HG02759 (cell line): ENCODE results near the gene LAMB1.
"Not testable (repeated sequence)": the region's sequence is repeated elsewhere in the genome, so short reads cannot be mapped to it uniquely, and the experiment has no call there.

ENCODE experiments used
- ATAC-seq: cut with Tn5 transposase; IDR thresholded peaks from one replicate; pipeline ENCODE4 v1.9.1; 2021; ENCODE audit warnings: mild to moderate bottlenecking, moderate library complexity; ENCODE audit not compliant: unreplicated experiment

LAMB1 gene

DNA sequence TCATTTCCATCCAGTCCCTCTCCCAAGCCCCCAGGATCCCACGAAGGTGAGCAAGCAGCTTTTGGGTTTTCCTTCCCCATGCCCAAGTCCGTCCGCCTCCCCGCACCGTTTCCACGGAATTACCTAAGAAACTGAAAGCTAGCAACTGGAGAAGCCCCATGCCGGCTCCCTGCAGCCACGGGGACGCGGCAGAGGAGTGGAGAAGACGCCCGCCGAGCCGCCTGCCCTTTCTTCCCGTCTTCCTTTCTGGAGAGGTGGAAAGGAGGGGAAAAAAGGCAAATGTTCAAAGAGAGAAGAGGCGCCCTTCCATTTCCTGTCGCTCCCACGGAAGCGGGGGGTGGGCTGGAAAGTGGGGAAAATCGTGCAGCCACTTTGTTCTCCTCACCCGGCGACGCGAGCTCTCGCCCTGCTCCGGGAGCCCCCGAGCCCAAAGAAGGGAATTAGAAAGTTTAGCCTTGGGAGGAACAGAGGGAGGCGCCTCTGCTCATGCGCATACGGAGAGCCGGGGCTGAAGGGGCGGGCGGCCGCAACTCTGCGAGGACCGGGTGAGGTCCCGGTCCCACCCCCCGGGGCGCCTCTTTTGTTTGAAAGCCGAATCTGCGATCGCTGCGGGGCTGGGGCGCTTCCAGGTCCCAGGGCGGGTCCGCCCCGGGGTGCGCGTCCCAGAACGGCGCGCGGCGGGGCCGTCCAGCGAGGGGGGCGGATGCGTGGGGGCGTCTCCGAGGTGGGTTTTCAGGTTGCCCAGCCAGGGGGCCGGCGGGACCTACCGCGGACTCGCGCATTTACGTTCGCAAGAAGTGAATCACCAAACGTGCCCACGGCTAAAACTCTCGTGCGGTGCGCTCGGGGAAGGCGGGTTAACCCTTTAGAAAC lies at the start of gene LAMB1:
LAMB1 (minus strand) TSS at position 436 of the 873 bp plus-strand sequence; CDS start at position 160, 276 bp downstream.
- ATAC-seq, result peak; percentile 38

DNA sequence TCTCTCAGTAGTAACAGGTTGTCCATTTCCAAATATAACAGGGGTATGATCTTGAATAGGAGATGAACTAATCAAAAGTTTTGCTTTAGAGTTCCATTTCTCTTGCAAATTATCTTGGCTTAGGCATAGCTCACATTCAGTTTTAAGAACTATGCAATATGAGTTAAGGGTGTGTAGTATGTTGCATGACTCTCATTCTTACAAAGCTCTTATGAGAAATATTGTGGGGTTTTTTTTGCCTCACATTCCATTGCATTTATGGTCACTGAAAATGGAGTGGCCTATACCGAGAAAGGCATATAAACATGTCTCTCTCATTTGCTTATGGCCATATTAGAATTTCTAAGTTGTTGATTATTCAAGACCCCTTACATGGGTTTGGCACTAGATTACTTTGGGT lies 48.5 kb upstream of the LAMB1 start:
- no peak for ATAC-seq

DNA sequence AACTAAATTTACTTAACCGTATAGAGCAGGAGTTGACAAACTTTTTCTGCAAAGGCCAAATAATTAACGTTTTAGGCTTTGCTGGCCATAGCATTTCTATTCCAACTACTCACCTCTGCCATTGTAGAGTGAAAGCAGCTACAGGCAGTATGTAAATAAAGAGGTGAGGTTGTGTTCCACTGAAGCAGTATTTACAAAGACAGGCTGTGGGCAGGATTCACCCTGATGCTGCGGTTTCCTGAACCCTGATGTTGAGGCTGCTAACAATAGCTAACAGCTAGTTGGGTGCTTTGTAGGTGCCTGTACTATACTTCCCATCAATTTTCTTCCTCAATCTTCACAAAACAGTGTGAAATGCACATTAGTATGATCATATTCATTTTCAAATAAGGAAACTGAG lies 47.0 kb upstream of the LAMB1 start:
- ATAC-seq, result peak; percentile 82

DNA sequence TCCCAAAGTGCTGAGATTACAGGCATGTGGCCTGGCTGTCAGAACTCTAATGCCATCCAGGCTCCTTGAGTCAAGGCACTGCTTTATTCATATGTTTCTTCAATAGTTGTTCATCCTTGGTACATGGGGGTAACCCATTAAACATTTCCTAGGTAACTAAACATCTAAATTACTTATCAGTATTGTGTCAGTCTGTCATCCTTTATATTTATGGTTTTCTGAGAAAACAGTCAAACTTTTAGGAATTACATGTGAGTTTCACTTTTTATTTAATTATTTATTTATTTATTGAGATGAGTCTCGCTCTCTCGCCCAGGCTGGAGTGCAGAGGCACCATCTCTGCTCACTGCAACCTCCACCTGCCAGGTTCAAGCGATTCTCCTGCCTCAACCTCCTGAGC lies 45.5 kb upstream of the LAMB1 start:
- no peak for ATAC-seq

DNA sequence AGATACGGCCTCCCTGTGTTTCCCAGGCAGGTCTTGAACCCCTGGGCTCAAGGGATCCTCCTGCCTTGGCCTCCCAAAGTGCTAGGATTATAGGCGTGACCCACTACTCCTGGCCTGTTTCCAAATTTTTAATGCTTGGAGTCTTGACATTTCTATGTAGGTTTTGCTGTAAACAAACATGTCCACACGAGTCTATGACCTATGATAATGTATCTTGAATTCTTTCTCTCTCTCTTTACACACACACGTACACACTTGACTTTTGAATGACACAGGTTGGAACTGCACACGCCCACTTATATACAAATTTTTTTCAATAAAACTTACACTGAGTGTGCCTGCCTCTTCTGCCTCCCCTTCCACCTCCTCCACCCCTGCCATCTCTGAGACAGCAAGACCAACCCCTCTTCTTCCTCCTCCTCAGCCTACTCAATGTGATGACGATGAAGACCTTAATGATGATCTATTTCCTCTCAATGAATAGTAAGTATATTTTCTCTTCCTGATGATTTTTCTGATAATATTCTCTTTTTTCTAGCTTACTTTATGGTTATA lies 44.1 kb upstream of the LAMB1 start:
- no peak for ATAC-seq

DNA sequence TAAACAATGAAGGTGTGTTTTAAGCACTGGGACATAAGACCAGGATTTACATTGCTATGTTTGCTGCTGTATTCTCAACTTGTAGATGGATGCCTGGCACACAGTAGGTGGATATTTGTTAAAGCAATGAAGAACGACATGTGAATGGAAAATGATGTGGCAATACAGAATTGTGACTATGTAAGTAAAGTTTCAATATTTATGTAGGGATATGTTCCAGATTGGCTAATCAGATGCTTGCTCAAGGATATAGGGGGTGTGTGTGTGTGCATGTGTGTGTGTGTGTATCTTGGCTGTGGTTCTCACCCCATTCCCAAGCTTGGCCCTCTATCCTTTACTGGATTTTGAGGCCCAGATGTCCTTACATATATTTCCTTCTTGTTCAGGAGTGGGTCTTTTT lies 42.7 kb upstream of the LAMB1 start:
- ATAC-seq, result no peak

DNA sequence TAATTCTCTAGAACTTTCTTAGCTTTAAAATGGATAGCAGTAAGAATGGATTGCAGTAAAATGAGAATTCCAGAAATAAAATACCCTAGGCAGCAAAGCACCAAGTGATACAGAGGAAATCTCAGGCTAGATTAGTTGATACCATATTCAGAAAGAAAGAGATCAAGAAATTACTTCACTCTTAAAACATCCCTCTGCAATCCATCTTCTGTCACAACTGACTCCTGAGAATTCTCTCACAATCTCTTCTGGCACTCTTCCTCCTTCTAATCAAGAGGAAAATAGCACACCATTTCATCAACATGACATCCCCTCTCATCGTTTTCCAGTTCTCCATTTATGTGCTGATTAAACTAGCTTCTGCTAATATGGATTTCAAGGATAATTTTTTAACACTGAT lies 42.2 kb upstream of the LAMB1 start:
- ATAC-seq, result no peak

DNA sequence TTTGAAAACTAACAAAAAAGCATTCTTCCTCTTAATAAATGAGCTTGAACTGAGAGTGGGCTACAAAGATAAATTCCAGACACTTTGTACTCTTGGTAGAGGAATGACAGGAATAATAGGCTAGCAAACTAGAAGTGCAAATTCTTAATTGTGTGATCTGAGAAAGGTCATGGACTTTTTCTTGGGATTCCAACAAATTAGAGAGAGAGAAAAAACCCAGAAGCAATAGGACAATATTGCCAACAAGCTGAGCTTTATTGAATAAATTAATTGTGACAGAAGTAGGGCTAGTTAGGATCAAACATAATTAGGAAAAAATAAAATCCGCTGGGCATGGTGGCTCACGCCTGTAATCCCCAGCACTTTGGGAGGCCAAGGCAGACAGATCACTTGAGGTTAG lies 41.4 kb upstream of the LAMB1 start:
- no peak for ATAC-seq

DNA sequence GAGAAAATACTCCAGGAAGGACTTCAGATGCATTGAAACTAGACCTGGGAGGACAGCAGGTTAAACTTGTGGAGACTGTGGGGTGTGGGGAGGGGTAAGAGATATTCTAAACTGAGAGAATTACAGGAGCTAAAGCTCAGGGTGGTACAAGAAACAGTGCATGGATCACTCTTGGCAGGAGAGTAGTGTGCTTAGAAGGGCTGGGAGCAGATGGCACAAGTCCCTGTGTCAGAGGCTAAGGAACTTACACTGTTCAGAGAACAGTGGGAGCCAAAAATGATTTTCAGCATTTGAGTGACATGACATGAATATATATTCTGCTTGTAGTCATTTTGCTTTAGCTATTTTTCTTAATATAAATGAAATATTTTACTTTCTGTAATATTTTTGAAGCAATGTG lies 36.0 kb upstream of the LAMB1 start:
- ATAC-seq, result no peak

DNA sequence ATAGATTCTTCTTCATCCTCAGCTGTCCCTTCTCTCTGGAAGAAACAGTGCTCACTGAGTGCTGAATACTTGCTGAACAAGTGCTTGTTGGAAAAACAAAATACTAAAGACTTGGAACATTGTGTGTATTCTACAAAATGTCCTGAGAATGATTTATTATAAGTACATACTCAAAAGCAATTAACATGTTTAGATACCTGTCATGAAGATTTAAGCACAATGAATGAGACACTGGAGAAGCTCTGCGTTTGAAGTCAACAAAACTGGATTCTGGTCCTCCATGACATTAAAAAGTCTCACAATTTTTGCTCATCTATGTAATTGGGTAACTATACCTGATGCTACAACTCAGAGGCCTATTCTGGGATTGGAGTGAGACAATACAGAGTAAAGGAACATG lies 34.8 kb upstream of the LAMB1 start:
- no peak for ATAC-seq

DNA sequence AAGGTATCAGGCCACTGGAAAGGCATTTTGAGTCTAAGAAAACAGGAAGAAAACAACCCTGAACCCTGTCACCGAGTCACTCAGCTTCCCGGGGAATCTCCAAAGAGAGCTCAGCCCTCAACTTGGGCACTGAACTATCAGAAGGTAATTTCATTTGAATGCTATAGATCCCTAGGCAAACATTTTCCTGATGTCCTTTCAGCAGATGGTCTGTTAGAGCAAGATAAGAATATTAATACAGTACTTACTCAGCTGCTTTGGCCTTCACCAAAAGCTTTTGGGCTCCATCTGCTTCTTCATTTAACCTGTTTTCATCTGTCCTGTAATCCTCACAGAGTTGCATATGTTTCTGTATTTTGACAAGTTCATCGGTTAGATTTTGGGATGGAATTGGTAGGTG lies 34.2 kb upstream of the LAMB1 start:
- no peak for ATAC-seq

DNA sequence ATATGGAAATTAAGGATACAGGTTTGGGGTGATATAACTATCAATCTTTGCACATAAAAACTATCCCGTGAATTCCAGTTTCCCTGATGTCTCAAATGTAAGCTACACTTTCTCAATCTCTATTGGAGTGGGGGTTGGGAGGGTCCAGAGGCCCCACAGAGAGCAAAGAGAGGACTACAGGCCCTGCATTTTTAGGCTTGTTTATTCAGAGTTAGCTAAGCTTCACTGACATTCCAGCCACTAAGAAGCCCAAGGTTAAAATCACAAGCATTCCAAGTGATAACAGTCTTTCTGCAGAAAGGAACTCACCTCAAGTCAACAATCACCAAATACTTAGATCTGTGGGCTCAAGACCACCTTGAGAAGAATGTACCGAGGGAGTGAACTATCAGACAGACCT lies 31.6 kb upstream of the LAMB1 start:
- no peak for ATAC-seq

DNA sequence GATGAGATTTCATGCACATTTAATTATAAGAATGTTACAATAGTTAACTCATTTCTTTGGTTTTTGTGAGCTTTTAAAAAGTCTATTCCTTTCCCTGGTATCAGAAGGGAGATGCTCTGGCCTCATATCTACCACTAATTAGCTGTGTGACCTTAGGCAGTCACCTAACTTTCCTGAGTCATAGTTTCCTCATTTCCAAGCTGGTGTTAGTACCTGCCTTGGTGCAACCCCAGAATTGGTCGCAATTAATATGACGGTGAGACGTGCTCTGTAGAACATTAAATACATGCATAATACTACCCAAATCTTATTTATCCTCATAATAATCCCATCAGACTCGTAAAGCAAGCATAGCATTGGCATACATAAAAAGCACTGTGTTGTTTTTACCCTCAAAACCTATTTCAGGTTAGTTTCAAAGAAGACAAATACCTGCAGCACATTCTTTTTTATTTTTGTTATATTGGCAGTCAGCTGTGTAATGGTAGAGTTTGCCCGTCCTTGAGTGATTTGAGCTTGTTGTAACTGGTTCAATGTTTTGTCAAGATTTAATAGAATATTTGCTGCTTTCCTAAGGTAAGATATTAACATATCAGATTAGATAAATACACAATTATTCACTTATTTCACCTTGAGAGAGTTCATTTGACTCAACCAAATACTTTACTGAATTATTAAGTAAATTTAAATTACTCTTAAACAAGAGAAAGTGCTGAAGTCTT lies 31.0 kb upstream of the LAMB1 start:
- no peak for ATAC-seq

DNA sequence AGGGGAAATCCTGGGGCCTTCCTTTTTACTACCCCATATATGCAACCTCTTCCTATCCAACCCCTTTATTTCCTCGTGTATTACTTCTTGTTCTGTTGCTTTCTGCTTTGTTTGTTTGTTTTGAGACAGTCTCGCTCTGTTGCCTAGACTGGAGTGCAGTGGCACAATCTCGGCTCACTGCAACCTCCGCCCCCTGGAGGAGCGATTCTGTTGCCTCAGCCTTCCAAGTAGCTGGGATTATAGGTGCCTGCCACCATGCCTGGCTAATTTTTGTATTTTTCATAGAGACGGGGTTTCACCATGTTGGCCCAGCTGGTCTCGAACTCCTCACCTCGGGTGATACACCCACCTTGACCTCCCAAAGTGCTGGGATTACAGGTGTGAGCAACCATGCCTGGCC lies 30.3 kb upstream of the LAMB1 start:
- not testable (repeated sequence) for ATAC-seq

DNA sequence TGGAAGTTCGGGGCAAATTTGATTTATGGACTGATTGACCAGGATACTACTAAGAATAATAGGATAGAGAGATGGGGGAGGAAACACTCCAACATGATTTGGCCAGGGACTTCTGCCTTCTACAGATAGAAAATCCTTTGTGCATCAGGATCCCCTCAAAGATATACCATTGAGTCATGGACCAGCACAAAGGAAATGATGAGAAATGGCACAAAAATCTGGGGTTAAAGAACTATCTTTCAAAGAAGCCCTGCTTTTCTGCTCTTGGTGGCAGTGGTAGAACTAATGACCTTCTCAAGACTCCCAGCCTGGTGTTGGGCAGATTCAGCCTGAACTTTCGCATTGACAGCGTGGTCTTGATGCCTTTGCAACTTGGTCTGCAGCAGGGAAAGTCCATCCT lies 27.6 kb upstream of the LAMB1 start:
- no peak for ATAC-seq

DNA sequence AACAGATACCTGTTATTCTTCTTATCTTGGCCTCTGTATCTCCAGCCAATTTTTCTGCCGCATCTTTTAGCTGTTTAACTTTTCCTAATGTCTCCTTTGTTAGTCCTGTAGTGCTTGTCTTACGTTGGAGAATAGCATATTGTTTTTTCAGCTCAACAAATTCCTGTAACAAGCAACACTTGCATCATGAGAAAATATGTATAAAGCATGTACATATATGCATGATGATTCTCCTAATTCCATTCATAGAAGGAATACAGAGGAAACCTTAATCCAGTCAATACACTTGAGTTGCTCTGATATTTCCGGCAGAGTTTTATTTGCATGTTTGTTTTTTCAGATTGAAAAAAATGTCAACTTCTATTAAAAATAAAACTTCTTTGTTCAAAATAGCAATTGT lies 26.1 kb upstream of the LAMB1 start:
- ATAC-seq, result no peak

DNA sequence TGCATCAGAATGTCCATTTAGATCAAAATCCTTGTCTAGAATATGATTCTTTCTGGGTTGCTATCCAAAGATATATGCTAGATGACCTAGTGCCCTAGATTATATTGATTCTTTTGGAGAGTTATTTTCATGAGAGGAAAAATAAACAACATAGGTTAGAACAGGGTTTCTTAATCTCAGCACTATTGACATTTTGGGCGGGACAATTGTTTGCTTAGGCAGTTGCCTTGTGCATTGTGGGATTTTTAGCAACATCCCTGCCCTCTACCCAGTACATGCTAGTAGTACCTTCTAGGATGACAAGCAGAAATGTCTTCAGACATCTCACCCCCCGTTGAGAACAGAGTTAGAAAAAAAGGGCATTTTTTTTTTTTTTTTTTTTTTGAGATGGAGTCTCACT lies 25.1 kb upstream of the LAMB1 start:
- ATAC-seq, result no peak

DNA sequence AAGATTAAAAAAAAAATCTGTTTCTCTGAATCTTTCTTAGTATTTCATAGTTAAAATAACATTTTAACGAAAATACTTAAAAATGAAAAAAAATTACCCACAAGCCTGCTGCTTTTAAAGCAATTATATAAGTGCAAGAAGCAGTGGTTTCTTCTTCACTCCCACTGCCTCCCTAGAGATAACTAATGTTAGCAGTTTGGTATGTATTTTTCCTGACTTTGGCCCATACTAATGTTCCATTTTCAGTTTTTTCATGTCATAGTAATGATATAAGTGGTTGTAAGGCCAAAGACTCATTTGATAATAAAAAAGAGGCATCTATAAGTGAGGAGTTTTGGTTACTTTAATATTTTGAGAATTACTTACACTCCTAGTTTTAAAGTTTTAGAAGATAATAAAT lies 24.3 kb upstream of the LAMB1 start:
- ATAC-seq, result no peak

DNA sequence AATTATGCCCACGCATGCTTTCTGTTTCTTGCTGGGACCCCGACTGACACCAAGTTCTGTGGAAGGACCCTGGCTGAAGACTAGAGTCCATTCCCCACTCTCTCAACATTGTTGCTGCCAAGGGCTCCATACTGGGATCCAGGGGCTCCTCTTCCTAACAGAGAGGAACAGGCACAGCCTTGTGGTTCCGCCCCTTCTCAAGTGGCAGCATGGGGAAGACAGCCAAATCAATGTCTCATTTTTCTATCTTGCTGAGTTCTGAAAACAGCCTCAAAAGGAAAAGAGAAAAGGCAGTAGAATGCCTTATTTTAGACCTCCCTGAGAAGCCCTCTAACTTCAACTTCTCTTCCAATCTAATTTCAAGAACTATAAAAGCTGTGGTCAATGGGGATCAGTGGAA lies 23.7 kb upstream of the LAMB1 start:
- ATAC-seq, result no peak

DNA sequence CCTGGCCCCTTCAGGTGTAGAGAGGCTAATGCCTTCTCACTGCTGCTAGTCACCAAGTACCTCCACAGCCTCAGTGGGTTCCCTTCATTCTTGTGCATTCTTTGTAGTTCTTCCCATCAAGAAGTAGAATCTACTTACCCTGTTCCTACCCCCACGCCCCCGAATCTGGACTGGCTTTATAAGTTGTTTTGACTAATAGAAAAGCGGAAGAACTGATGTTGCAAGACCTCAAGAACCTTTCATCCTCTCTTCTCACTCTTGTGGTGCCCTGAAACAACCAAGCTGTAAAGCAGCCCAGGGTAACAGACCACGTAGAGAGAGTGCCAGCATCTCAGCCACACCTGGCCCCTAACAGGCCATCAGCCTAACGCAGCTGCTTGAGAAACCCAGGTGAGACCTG lies 23.2 kb upstream of the LAMB1 start:
- ATAC-seq, result no peak

DNA sequence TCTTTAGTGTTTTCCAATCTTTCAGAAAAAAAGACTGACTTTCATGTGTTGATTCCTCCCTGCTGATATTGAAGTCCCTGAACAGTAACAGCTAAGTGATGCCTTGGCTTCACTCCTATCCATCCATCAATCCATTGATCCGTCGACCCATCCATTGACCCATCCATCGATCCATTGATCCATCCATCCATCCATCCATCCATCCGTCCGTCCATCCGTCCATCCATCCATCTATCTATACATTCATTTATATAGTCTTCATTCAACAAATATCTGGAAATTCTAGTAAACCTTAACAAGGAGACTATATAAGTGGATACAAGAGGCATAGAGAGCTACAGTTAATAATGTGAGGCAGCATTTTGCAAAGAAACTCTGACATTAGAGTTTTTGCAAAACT lies 21.6 kb upstream of the LAMB1 start:
- no peak for ATAC-seq

DNA sequence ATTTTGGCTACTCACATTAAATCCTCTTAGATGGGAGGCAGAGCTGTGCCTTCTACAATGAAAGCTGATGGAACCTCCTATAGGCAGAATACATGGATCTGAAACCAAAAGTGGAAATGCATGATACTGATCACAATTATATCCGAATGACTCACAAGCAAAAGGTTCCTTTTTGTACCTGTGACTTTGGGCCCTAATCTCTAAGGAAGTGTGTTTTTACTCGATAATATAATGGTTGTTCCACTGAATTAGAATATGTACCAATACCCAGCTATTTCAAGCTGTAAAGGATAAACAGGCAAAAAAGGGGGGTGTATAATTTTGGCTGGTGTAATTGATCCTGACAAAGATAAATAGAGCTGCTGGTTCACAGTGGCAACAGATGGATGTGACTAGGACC lies 17.6 kb upstream of the LAMB1 start:
- no peak for ATAC-seq
